ENCODE results near the gene CLDN9. TPM values are rescaled to one million over a fixed set of nuclear protein-coding genes. Genes with fewer than 3 reads are reported as not detected.

CLDN9 gene
- total RNA-seq, 1 experiment from 2014 or later: 1.3 TPM

- no peaks in the 10 kb centered on the region for H3K4me1 ChIP-seq (ENCODE audit: insufficient read depth, low read length)
- H3K4me3 Mint-ChIP-seq: no peak overlapping the region; a peak in 1 of 5 replicates
These were observed 36.0 kb upstream of the CLDN9 start for GRCh38 chr16:2976673-2977072.

More at GRCh38 chr16:2976673-2977072, 36.0 kb upstream of the CLDN9 start:
- Histone ChIP-seq H3K79me2 (ENCODE audit: insufficient read depth, low read length) (no peaks in the 10 kb centered on the region; the same call in 1 of the 2 replicates), H2BK5ac (ENCODE audit: insufficient read length, low read length) (no peak overlapping the region), H2BK120ac (ENCODE audit: low read depth, low read length, poor library complexity, severe bottlenecking) (no peak overlapping the region), H3K23me2 (ENCODE audit: insufficient read length, low read depth, low read length, poor library complexity, severe bottlenecking) (peaks cover 9% of the 10 kb centered on the region), H3K4me2 (ENCODE audit: insufficient read depth, insufficient read length, low read length) (no peak overlapping the region), H3K18ac (ENCODE audit: insufficient read length, low read depth, low read length) (no peak overlapping the region), H3K56ac (ENCODE audit: insufficient read length, low read depth, low read length) (no peak overlapping the region), H2BK12ac (ENCODE audit: insufficient read length, low read depth, low read length) (no peak overlapping the region), H4K20me1 (ENCODE audit: control insufficient read depth, insufficient read depth, insufficient read length) (no peaks in the 10 kb centered on the region), H2BK20ac (ENCODE audit: low read depth, low read length, poor library complexity, severe bottlenecking) (no peak overlapping the region), H4K5ac (ENCODE audit: insufficient read length, low read depth, low read length) (no peak overlapping the region), H3T11ph (ENCODE audit: low read length) (no peak overlapping the region), H2AFZ (ENCODE audit: low read length) (no peak overlapping the region), H2BK15ac (ENCODE audit: low read depth, low read length) (no peak overlapping the region), H3K23ac (ENCODE audit: insufficient read length, low read depth, low read length) (no peak overlapping the region), H3K4ac (ENCODE audit: low read depth, low read length) (no peak overlapping the region), H3K27me3 (ENCODE audit: insufficient read depth, low read length) (no peaks in the 10 kb centered on the region), H3K14ac (ENCODE audit: insufficient read depth, low read length) (no peak overlapping the region), H3K27ac (ENCODE audit: insufficient read length, low read depth, low read length) (no peak overlapping the region), H3K9ac (ENCODE audit: extremely low read depth, insufficient read length, low read length) (no peak overlapping the region), H3K79me1 (ENCODE audit: insufficient read depth, low read depth, low read length, poor library complexity, severe bottlenecking) (no peaks in the 10 kb centered on the region), H2AK5ac (ENCODE audit: insufficient read length, low read length) (no peak overlapping the region), H4K8ac (replicated peaks; ENCODE audit: insufficient read length, low read depth, low read length) (no peak overlapping the region), H4K91ac (ENCODE audit: insufficient read length, low read depth, low read length) (no peak overlapping the region), H3K9me3 (ENCODE audit: control insufficient read depth, low read depth, low read length) (no peaks in the 10 kb centered on the region)
- Mint-ChIP-seq H3K9me3 (no peaks in the 10 kb centered on the region), H3K36me3 (ENCODE audit: insufficient read depth in 1 of 3, low read depth in 3 of 3) (peaks cover 11 to 47% (median 37%) of the 10 kb centered on the region in 3 experiments; a peak in 6 of 7 replicates), H3K27ac (no peak overlapping the region), H3K4me1 (peaks cover 17 to 19% of the 10 kb centered on the region in 2 experiments), H3K27me3 (ENCODE audit: low read depth) (no peaks in the 10 kb centered on the region; the same call in none of the 2 replicates)
- no peak for TF ChIP-seq CTCF (conservative IDR thresholded peaks at IDR 0.05)
- WGBS (ENCODE audit: extremely low coverage, insufficient read length, low lambda C conversion rate): no CpG with 5 or more reads among the region's 15 CpGs
- no peak for DNase-seq
